GM12878 (cell line): ENCODE data around the gene AKAP13. TPM values are rescaled to one million over a fixed set of nuclear protein-coding genes. Genes with fewer than 3 reads are reported as not detected.

ENCODE experiments used
- ATAC-seq: fragments of 200-7000 bp; cut with Tn5 transposase; 3 replicates; pipeline ENCODE4 v1.9.1; 2020; ENCODE audit warnings: mild to moderate bottlenecking, moderate library complexity
- BruUV-seq: library from RNA; stranded (reverse); fragments of 400-500 nt; replicated peaks from 2 replicates; lab custom pipeline; 2021; lab: Mats Ljungman, UMichigan
- CTCF ChIA-PET: fragments of 300-600 bp; sonication (Branson Sonifier 250); formaldehyde crosslinking; extraction: SDS; loops from one replicate; lab custom pipeline; 2021; ENCODE audit warnings: inconsistent platforms; lab: Yijun Ruan, JAX
- POLR2A ChIA-PET: fragments of 350-600 bp; formaldehyde crosslinking; extraction: SDS; loops from one replicate; lab custom pipeline; 2021; ENCODE audit warnings: inconsistent platforms; lab: Charles Lee
- RAD21 ChIA-PET: fragments of 300-600 bp; sonication (Branson Sonifier 250); formaldehyde crosslinking; loops from one replicate; lab custom pipeline; 2023; ENCODE audit warnings: antibody characterized with exemption; ENCODE audit not compliant: unreplicated experiment; lab: Charles Lee
- SMC1A ChIA-PET: fragments of 300-600 bp; sonication (Branson Sonifier 250); formaldehyde crosslinking; loops from one replicate; lab custom pipeline; 2023; ENCODE audit not compliant: unreplicated experiment, uncharacterized antibody; lab: Charles Lee
- DNase-seq: peaks from one replicate; pipeline ENCODE4 v3.0.0-alpha.2; 2011; ENCODE audit warnings: low read depth, low spot score
- FAIRE-seq: peaks from 3 replicates; lab custom pipeline; 2011; peaks lifted over from hg19 to GRCh38; lab: Jason Lieb, UNC
- H2AFZ ChIP-seq: 2 replicates; pipeline ENCODE4 v1.6.0; 2011; ENCODE audit warnings: low read depth, low read length, control low read depth; ENCODE audit not compliant: control insufficient read depth
- H3K27ac ChIP-seq: 2 replicates; pipeline ENCODE4 v1.5.1; 2011; ENCODE audit warnings: control low read depth; ENCODE audit not compliant: control insufficient read depth, insufficient read depth
- H3K27me3 ChIP-seq, 2 experiments: replicated peaks in 1 of 2; 2 replicates each; pipeline versions ENCODE4 v1.6.0 to v1.6.1; 2011; ENCODE audit warnings: low read length in 1 of 2; ENCODE audit not compliant: control insufficient read depth in 2 of 2, insufficient read depth in 2 of 2
- H3K36me3 ChIP-seq, 2 experiments: 2 replicates each; pipeline ENCODE4 v1.5.1; 2011; ENCODE audit warnings: low read length in 1 of 2; ENCODE audit not compliant: control insufficient read depth in 2 of 2, insufficient read depth in 2 of 2
- H3K4me1 ChIP-seq: 2 replicates; pipeline ENCODE4 v1.6.1; 2011; ENCODE audit warnings: mild to moderate bottlenecking, low read length, moderate library complexity, mixed read lengths; ENCODE audit not compliant: control insufficient read depth, insufficient read depth
- H3K4me2 ChIP-seq: 2 replicates; pipeline ENCODE4 v1.6.0; 2011; ENCODE audit warnings: control low read depth; ENCODE audit not compliant: control insufficient read depth, insufficient read depth
- H3K4me3 ChIP-seq: fragments of 200-600 bp; sonication (generic); 2 replicates; pipeline ENCODE4 v1.5.1; 2016
- H3K79me2 ChIP-seq: 2 replicates; pipeline ENCODE4 v1.6.0; 2011; ENCODE audit warnings: low read length; ENCODE audit not compliant: control insufficient read depth, insufficient read depth
- H3K9ac ChIP-seq: 2 replicates; pipeline ENCODE4 v1.8.0; 2011; ENCODE audit warnings: low read length, control low read depth, mixed read lengths; ENCODE audit not compliant: control insufficient read depth, insufficient read depth
- H3K9me3 ChIP-seq: replicated peaks from 3 replicates; pipeline ENCODE4 v1.5.1; 2011; ENCODE audit warnings: mild to moderate bottlenecking, low read length; ENCODE audit not compliant: control insufficient read depth, insufficient read depth
- H4K20me1 ChIP-seq: 2 replicates; pipeline ENCODE4 v1.6.0; 2011; ENCODE audit not compliant: control insufficient read depth, insufficient read depth
- JUNB ChIP-seq: IDR thresholded peaks from 2 replicates; pipeline ENCODE4 v1.6.1; 2016; ENCODE audit warnings: antibody characterized with exemption, mild to moderate bottlenecking
- MEF2B ChIP-seq: fragments of 450-650 bp; IDR thresholded peaks from 2 replicates; pipeline ENCODE4 v1.6.1; 2018; ENCODE audit warnings: mild to moderate bottlenecking, moderate library complexity; ENCODE audit not compliant: partially characterized antibody, poor library complexity, severe bottlenecking
- PAX5 ChIP-seq: IDR thresholded peaks from 2 replicates; pipeline ENCODE4 v1.6.1; 2011; ENCODE audit warnings: low read depth, low read length, borderline replicate concordance
- STAT1 ChIP-seq: fragments of 450-650 bp; conservative IDR thresholded peaks from 2 replicates; pipeline ENCODE4 v1.6.1; 2014; ENCODE audit warnings: antibody characterized with exemption, mild to moderate bottlenecking
- WGBS: methylation state at CpG from one replicate; pipeline ENCODE4 v1.1.6; 2016; ENCODE audit warnings: low lambda C conversion rate; ENCODE audit not compliant: insufficient replicate concordance, insufficient coverage; ENCODE audit errors: missing lambda C conversion rate; 5-methylcytosine and 5-hydroxymethylcytosine counted together
- in situ Hi-C: fragments of 300-500 bp; cut with MboI; formaldehyde crosslinking; loops from 9 replicates; pipeline ENCODE4 v1.14.3; 2018; ENCODE audit warnings: mixed read lengths
- intact Hi-C: fragments of 100-400 bp; cut with micrococcal nuclease; formaldehyde crosslinking; loops from one replicate; pipeline ENCODE4 v1.14.2; 2022; ENCODE audit not compliant: unreplicated experiment
- polyA plus RNA-seq, 11 experiments: library from polyadenylated mRNA; depleted of rRNA in 4 of 11; unstranded in 6 of 11; stranded (reverse) in 5 of 11; fragments of >200 nt; fragmentation: Nextera tagmentation in 4 of 11; fragmentation: Illumina TruSeq in 1 of 11; extraction: Ambion mirVana in 4 of 11; extraction: Trizol in 1 of 11; gene quantifications; 1 replicate in 1 of 11; 2 replicates in 10 of 11; pipeline versions ENCODE4 v1.2.1 to v1.2.3, GENCODE V29; 2011 to 2016; ENCODE audit warnings: inconsistent platforms in 2 of 11, missing spikeins in 2 of 11, low read depth in 1 of 11
- total RNA-seq, 4 experiments: library from RNA; depleted of rRNA in 3 of 4; stranded (reverse); fragments of >200 nt in 3 of 4; fragmentation: Illumina TruSeq in 1 of 4; extraction: Trizol in 1 of 4; gene quantifications; 2 replicates each; pipeline versions ENCODE4 v1.2.1 to v1.2.3, GENCODE V29; 2013 to 2021
- TF ChIP-seq, protein P1 (sequence below): IDR thresholded peaks from 2 replicates; pipeline ENCODE4 v1.6.1; 2012; ENCODE audit warnings: low read depth, low read length, improper control_type of control experiment
- TF ChIP-seq, protein P2 (sequence below): fragments of 450-650 bp; IDR thresholded peaks from 2 replicates; pipeline ENCODE4 v1.6.1; 2017; ENCODE audit warnings: mild to moderate bottlenecking, moderate library complexity
- TF ChIP-seq, protein P3 (sequence below): fragments of 450-650 bp; IDR thresholded peaks from 2 replicates; pipeline ENCODE4 v1.6.1; 2018; ENCODE audit warnings: borderline replicate concordance, mild to moderate bottlenecking; ENCODE audit not compliant: partially characterized antibody

Gene AKAP13
- total and polyA plus RNA-seq, 10 of the 15 experiments (the other 5 are each of a cell fraction or from before 2014, with no cell fraction given): 14.4 to 74.9 (median 55.1) TPM

DNA sequence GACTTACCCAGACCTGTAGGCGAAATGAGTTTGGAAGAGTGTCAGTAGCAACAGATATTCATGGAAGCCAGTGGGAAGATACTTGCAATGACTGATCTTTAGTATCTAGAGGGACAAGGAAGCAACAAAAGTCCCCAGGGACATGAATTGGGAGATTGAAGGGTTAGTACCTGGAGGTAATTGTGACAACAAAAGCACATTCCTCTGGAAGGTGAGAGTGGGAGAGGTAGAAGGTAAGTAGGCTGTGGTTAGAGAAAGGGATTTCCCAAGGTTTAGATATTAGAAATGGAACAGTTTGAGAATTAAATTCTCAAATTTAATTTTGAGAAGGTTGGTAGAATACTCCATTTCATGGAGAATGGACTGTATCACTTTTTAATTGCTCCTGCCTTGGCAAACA, 191.4 kb downstream of the AKAP13 start:
- in situ Hi-C loops: no loop called here
- H3K4me1 ChIP-seq: no peaks in the 10 kb centered on the region
- no peak for ATAC-seq

DNA sequence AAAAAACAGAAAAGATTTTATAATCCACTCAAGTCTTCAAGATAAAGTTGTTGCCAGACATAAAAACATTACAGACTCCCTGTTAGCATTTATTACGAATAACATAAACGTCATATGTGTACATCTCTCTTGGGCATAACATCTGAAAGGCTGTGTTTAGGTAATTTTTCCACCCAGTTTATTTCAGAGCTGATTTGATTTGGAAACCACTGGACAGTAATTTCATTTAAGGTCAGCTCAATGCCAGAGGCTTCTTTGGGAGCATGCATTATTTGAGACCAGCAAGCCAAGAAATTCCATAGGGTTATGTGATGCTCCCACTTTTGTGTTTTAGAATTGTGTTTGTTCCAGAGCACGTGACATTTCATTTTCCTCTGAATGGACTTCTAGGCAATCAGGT, 196.0 kb downstream of the AKAP13 start:
- H3K27me3 ChIP-seq: no peaks in the 10 kb centered on the region
- H2AFZ ChIP-seq: no peak overlapping the region
- peaks cover 13% of the 10 kb centered on the region for H3K4me1 ChIP-seq
- 99% methylated on average over 3 of the region's 3 CpGs for WGBS
- no peak for DNase-seq
- H3K27ac ChIP-seq: no peak overlapping the region
- BruUV-seq: no TSS peak
- ChIA-PET RAD21 (no interaction called here), SMC1A (interaction anchor here (0.7 to 1.0 kb wide), 6 partner anchors 9 to 172 kb away, joined by 3 to 4 read pairs (median 3); no protein-coding TSS in a partner anchor), CTCF (interaction anchor here (0.7 to 1.2 kb wide), 3 partner anchors 9 to 158 kb away, joined by 3 to 5 read pairs (median 3); no protein-coding TSS in a partner anchor), POLR2A (interaction anchor here (0.8 kb wide), 1 partner anchor 9 kb away, joined by 3 read pairs; no protein-coding TSS in a partner anchor)
- no peak overlapping the region for H3K4me3 ChIP-seq
- no peak for FAIRE-seq
- no peaks in the 10 kb centered on the region for H3K79me2 ChIP-seq
- peaks cover 8 to 9% of the 10 kb centered on the region in 2 experiments for H3K36me3 ChIP-seq
- no peaks in the 10 kb centered on the region for H4K20me1 ChIP-seq
- in situ Hi-C loops (no loop called here), intact Hi-C loops (no loop called here)
- H3K9me3 ChIP-seq: no peaks in the 10 kb centered on the region
- no peak overlapping the region for H3K9ac ChIP-seq
- H3K4me2 ChIP-seq: no peak overlapping the region
- ATAC-seq: no peak
- TF ChIP-seq, protein P1, sequence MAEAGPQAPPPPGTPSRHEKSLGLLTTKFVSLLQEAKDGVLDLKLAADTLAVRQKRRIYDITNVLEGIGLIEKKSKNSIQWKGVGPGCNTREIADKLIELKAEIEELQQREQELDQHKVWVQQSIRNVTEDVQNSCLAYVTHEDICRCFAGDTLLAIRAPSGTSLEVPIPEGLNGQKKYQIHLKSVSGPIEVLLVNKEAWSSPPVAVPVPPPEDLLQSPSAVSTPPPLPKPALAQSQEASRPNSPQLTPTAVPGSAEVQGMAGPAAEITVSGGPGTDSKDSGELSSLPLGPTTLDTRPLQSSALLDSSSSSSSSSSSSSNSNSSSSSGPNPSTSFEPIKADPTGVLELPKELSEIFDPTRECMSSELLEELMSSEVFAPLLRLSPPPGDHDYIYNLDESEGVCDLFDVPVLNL: no peak
- TF ChIP-seq PAX5 (no peak), MEF2B (no peak), STAT1 (no peak)
- TF ChIP-seq, protein P2, sequence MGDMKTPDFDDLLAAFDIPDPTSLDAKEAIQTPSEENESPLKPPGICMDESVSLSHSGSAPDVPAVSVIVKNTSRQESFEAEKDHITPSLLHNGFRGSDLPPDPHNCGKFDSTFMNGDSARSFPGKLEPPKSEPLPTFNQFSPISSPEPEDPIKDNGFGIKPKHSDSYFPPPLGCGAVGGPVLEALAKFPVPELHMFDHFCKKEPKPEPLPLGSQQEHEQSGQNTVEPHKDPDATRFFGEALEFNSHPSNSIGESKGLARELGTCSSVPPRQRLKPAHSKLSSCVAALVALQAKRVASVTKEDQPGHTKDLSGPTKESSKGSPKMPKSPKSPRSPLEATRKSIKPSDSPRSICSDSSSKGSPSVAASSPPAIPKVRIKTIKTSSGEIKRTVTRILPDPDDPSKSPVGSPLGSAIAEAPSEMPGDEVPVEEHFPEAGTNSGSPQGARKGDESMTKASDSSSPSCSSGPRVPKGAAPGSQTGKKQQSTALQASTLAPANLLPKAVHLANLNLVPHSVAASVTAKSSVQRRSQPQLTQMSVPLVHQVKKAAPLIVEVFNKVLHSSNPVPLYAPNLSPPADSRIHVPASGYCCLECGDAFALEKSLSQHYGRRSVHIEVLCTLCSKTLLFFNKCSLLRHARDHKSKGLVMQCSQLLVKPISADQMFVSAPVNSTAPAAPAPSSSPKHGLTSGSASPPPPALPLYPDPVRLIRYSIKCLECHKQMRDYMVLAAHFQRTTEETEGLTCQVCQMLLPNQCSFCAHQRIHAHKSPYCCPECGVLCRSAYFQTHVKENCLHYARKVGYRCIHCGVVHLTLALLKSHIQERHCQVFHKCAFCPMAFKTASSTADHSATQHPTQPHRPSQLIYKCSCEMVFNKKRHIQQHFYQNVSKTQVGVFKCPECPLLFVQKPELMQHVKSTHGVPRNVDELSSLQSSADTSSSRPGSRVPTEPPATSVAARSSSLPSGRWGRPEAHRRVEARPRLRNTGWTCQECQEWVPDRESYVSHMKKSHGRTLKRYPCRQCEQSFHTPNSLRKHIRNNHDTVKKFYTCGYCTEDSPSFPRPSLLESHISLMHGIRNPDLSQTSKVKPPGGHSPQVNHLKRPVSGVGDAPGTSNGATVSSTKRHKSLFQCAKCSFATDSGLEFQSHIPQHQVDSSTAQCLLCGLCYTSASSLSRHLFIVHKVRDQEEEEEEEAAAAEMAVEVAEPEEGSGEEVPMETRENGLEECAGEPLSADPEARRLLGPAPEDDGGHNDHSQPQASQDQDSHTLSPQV: no peak

More for the DNA sequence above, 191.4 kb downstream of the AKAP13 start:
- no peaks in the 10 kb centered on the region; the same call in 1 of the 2 replicates for H4K20me1 ChIP-seq
- SMC1A ChIA-PET: no interaction called here
- DNase-seq: no peak
- intact Hi-C loops: no loop called here
- H3K27ac ChIP-seq: no peak overlapping the region
- no peak overlapping the region for H3K4me2 ChIP-seq
- 44% methylated on average over 1 of the region's 1 CpG for WGBS
- no peaks in the 10 kb centered on the region for H3K79me2 ChIP-seq
- H3K36me3 ChIP-seq: no peaks in the 10 kb centered on the region; a peak in 1 of 4 replicates
- POLR2A ChIA-PET: interaction anchor here (0.6 kb wide), 1 partner anchor 85 kb away, joined by 3 read pairs; no protein-coding TSS in a partner anchor
- FAIRE-seq: no peak
- CTCF ChIA-PET: no interaction called here
- no TSS peak for BruUV-seq
- no peak overlapping the region for H2AFZ ChIP-seq
- RAD21 ChIA-PET: no interaction called here
- H3K27me3 ChIP-seq: no peaks in the 10 kb centered on the region
- H3K9ac ChIP-seq: no peak overlapping the region
- TF ChIP-seq, protein P3, sequence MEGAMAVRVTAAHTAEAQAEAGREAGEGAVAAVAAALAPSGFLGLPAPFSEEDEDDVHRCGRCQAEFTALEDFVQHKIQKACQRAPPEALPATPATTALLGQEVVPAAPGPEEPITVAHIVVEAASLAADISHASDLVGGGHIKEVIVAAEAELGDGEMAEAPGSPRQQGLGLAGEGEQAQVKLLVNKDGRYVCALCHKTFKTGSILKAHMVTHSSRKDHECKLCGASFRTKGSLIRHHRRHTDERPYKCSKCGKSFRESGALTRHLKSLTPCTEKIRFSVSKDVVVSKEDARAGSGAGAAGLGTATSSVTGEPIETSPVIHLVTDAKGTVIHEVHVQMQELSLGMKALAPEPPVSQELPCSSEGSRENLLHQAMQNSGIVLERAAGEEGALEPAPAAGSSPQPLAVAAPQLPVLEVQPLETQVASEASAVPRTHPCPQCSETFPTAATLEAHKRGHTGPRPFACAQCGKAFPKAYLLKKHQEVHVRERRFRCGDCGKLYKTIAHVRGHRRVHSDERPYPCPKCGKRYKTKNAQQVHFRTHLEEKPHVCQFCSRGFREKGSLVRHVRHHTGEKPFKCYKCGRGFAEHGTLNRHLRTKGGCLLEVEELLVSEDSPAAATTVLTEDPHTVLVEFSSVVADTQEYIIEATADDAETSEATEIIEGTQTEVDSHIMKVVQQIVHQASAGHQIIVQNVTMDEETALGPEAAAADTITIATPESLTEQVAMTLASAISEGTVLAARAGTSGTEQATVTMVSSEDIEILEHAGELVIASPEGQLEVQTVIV: no peak
- TF ChIP-seq JUNB: no peak
- no peaks in the 10 kb centered on the region for H3K9me3 ChIP-seq
- no peak overlapping the region for H3K4me3 ChIP-seq
